SJCRH30 (cell line): ENCODE measurements around the gene ATP8B3. TPM values are rescaled to one million over a fixed set of nuclear protein-coding genes. Genes with fewer than 3 reads are reported as not detected.

Experiments
- DNase-seq, 2 experiments: peaks; one replicate each; pipeline ENCODE4 v3.0.0-alpha.2; 2015 to 2020
- H3K27ac ChIP-seq: fragments of 250-450 bp; sonication (Bioruptor Pico); 2 replicates; pipeline ENCODE4 v1.5.1; 2020; ENCODE audit warnings: mild to moderate bottlenecking, moderate library complexity
- H3K27me3 ChIP-seq: fragments of 250-450 bp; sonication (Bioruptor Pico); 2 replicates; pipeline ENCODE4 v1.5.1; 2020; ENCODE audit warnings: mild to moderate bottlenecking, moderate library complexity
- H3K36me3 ChIP-seq: fragments of 250-450 bp; sonication (Bioruptor Pico); 2 replicates; pipeline ENCODE4 v1.5.1; 2020; ENCODE audit warnings: mild to moderate bottlenecking, moderate library complexity
- H3K4me1 ChIP-seq: fragments of 250-450 bp; sonication (Bioruptor Pico); 2 replicates; pipeline ENCODE4 v1.5.1; 2020; ENCODE audit warnings: mild to moderate bottlenecking, moderate library complexity
- H3K4me3 ChIP-seq: fragments of 250-450 bp; sonication (Bioruptor Pico); 2 replicates; pipeline ENCODE4 v1.5.1; 2020; ENCODE audit warnings: mild to moderate bottlenecking, moderate library complexity
- H3K9me3 ChIP-seq: fragments of 250-450 bp; sonication (Bioruptor Pico); replicated peaks from 2 replicates; pipeline ENCODE4 v1.5.1; 2020; ENCODE audit warnings: mild to moderate bottlenecking, moderate library complexity
- total RNA-seq: library from RNA; depleted of rRNA; stranded (reverse); fragments of >200 nt; shearing (Covaris generic); gene quantifications from 2 replicates; pipeline ENCODE4 v1.2.3, GENCODE V29; 2014

ATP8B3 gene
- total RNA-seq, 1 experiment from 2014 or later, result 0.08 TPM

GRCh38 chr19:1844513-1845124, 32.5 kb upstream of the ATP8B3 start:
- H3K36me3 ChIP-seq, result no peaks in the 10 kb centered on the region; the same call in 1 of the 2 replicates
- H3K9me3 ChIP-seq, result no peaks in the 10 kb centered on the region
- H3K4me3 ChIP-seq, result no peak overlapping the region
- DNase-seq, result no peak
- no peaks in the 10 kb centered on the region for H3K4me1 ChIP-seq
- H3K27ac ChIP-seq, result no peak overlapping the region
- no peaks in the 10 kb centered on the region for H3K27me3 ChIP-seq

GRCh38 chr19:1843646-1844394, 31.7 kb upstream of the ATP8B3 start:
- no peak overlapping the region for H3K4me3 ChIP-seq
- no peaks in the 10 kb centered on the region for H3K9me3 ChIP-seq
- no peaks in the 10 kb centered on the region for H3K27me3 ChIP-seq
- H3K36me3 ChIP-seq, result no peaks in the 10 kb centered on the region; the same call in 1 of the 2 replicates
- DNase-seq, result no peak
- no peak overlapping the region for H3K27ac ChIP-seq
- no peaks in the 10 kb centered on the region for H3K4me1 ChIP-seq

GRCh38 chr19:1843116-1843515, 31.0 kb upstream of the ATP8B3 start:
- Histone ChIP-seq H3K4me1 (no peaks in the 10 kb centered on the region), H3K36me3 (no peaks in the 10 kb centered on the region; the same call in 1 of the 2 replicates), H3K27ac (no peak overlapping the region), H3K9me3 (no peaks in the 10 kb centered on the region), H3K27me3 (no peaks in the 10 kb centered on the region), H3K4me3 (no peak overlapping the region)
- no peak for DNase-seq

- H3K4me3 ChIP-seq, result no peak overlapping the region
- H3K27me3 ChIP-seq, result no peaks in the 10 kb centered on the region
- H3K36me3 ChIP-seq, result no peaks in the 10 kb centered on the region; the same call in 1 of the 2 replicates
- no peaks in the 10 kb centered on the region for H3K9me3 ChIP-seq
- DNase-seq, result no peak
- no peaks in the 10 kb centered on the region for H3K4me1 ChIP-seq
- H3K27ac ChIP-seq, result no peak overlapping the region
Observed at GRCh38 chr19:1841209-1841924, 29.3 kb upstream of the ATP8B3 start.

GRCh38 chr19:1840541-1841115, 28.6 kb upstream of the ATP8B3 start:
- Histone ChIP-seq H3K9me3 (no peaks in the 10 kb centered on the region), H3K36me3 (no peaks in the 10 kb centered on the region; the same call in 1 of the 2 replicates), H3K27me3 (no peaks in the 10 kb centered on the region), H3K4me1 (no peaks in the 10 kb centered on the region), H3K27ac (no peak overlapping the region), H3K4me3 (no peak overlapping the region)
- no peak for DNase-seq

- Histone ChIP-seq H3K27me3 (no peaks in the 10 kb centered on the region), H3K9me3 (no peaks in the 10 kb centered on the region), H3K4me3 (no peak overlapping the region), H3K4me1 (no peaks in the 10 kb centered on the region), H3K27ac (no peak overlapping the region), H3K36me3 (no peaks in the 10 kb centered on the region; the same call in 1 of the 2 replicates)
- no peak for DNase-seq
Observed at GRCh38 chr19:1839658-1840540, 27.8 kb upstream of the ATP8B3 start.

- Histone ChIP-seq H3K9me3 (no peaks in the 10 kb centered on the region), H3K4me3 (no peak overlapping the region), H3K27ac (no peak overlapping the region), H3K27me3 (no peaks in the 10 kb centered on the region), H3K4me1 (no peaks in the 10 kb centered on the region), H3K36me3 (no peaks in the 10 kb centered on the region; the same call in 1 of the 2 replicates)
- peak; percentile 43 to 48 for DNase-seq
Observed at GRCh38 chr19:1837625-1838105, 25.6 kb upstream of the ATP8B3 start.

GRCh38 chr19:1837222-1837565, 25.1 kb upstream of the ATP8B3 start:
- DNase-seq, result no peak
- Histone ChIP-seq H3K9me3 (no peaks in the 10 kb centered on the region), H3K27me3 (no peaks in the 10 kb centered on the region), H3K36me3 (no peaks in the 10 kb centered on the region; the same call in 1 of the 2 replicates), H3K4me3 (no peak overlapping the region), H3K4me1 (no peaks in the 10 kb centered on the region), H3K27ac (no peak overlapping the region)

- no peak overlapping the region for H3K27ac ChIP-seq
- no peaks in the 10 kb centered on the region for H3K9me3 ChIP-seq
- H3K27me3 ChIP-seq, result no peaks in the 10 kb centered on the region
- no peaks in the 10 kb centered on the region; the same call in 1 of the 2 replicates for H3K36me3 ChIP-seq
- no peak overlapping the region for H3K4me3 ChIP-seq
- no peaks in the 10 kb centered on the region for H3K4me1 ChIP-seq
- DNase-seq, result no peak
Observed at GRCh38 chr19:1836458-1837221, 24.6 kb upstream of the ATP8B3 start.

- H3K4me3 ChIP-seq, result no peak overlapping the region
- no peak for DNase-seq
- H3K4me1 ChIP-seq, result no peaks in the 10 kb centered on the region
- H3K27me3 ChIP-seq, result no peaks in the 10 kb centered on the region
- H3K27ac ChIP-seq, result no peak overlapping the region
- H3K9me3 ChIP-seq, result no peaks in the 10 kb centered on the region
- H3K36me3 ChIP-seq, result peaks cover 4% of the 10 kb centered on the region; the same call in 1 of the 2 replicates
Observed at GRCh38 chr19:1833540-1833939, 21.5 kb upstream of the ATP8B3 start.

GRCh38 chr19:1832046-1832663, 20.1 kb upstream of the ATP8B3 start:
- H3K27ac ChIP-seq, result no peak overlapping the region
- H3K27me3 ChIP-seq, result no peaks in the 10 kb centered on the region
- H3K4me1 ChIP-seq, result no peaks in the 10 kb centered on the region
- H3K9me3 ChIP-seq, result no peaks in the 10 kb centered on the region
- DNase-seq, result no peak
- peaks cover 4% of the 10 kb centered on the region; the same call in 1 of the 2 replicates for H3K36me3 ChIP-seq
- no peak overlapping the region for H3K4me3 ChIP-seq

- DNase-seq, result no peak
- Histone ChIP-seq H3K4me1 (no peaks in the 10 kb centered on the region), H3K4me3 (no peak overlapping the region), H3K27me3 (no peaks in the 10 kb centered on the region), H3K27ac (no peak overlapping the region), H3K36me3 (peaks cover 5% of the 10 kb centered on the region; the same call in 1 of the 2 replicates), H3K9me3 (no peaks in the 10 kb centered on the region)
Observed at GRCh38 chr19:1830978-1831377, 18.9 kb upstream of the ATP8B3 start.

- no peak for DNase-seq
- Histone ChIP-seq H3K9me3 (no peaks in the 10 kb centered on the region), H3K36me3 (peaks cover 7% of the 10 kb centered on the region; the same call in 1 of the 2 replicates), H3K27ac (no peak overlapping the region), H3K27me3 (no peaks in the 10 kb centered on the region), H3K4me1 (no peaks in the 10 kb centered on the region), H3K4me3 (no peak overlapping the region)
Observed at GRCh38 chr19:1830568-1830967, 18.5 kb upstream of the ATP8B3 start.
